ENCODE results near the gene STAT4.

The STAT4 gene

GRCh38 chr2:190981733-190982132 lies 169.1 kb downstream of the STAT4 start:
- no peak overlapping the region for H3K27ac ChIP-seq (ENCODE audit: low read length)
- H3F3A ChIP-seq (ENCODE audit: insufficient read depth, low read length), result no peaks in the 10 kb centered on the region

DNA sequence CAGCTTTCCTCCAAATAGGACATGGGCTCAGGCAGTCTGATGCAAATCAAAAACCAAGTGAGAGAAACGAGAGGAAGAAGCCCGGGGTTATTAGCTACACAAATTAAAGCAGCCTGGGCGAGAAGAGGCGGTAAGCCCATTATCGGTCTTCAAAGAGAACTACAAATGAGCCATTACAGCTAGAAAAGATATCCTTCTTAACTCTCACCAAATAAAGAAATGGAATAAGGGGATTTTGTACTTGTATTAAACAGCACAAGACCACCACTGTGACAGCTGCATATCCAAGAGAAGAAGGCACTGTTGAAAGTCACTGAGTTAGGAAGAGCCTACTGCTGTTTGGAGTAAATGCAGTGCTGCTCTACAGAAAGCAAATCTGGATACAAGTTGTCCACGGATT lies 169.5 kb downstream of the STAT4 start:
- Histone ChIP-seq H3K9me2 (replicated peaks; ENCODE audit: insufficient read depth, low read length) (no peaks in the 10 kb centered on the region), H4K20me1 (ENCODE audit: insufficient read depth, low read length) (no peaks in the 10 kb centered on the region), H3F3A (ENCODE audit: insufficient read depth, low read length) (no peaks in the 10 kb centered on the region), H2AFZ (ENCODE audit: low read length) (no peak overlapping the region), H3K9me3 (replicated peaks; ENCODE audit: insufficient read depth, low read length) (no peaks in the 10 kb centered on the region), H3K4me3 (ENCODE audit: low read length) (no peak overlapping the region), H3K4me2 (ENCODE audit: low read depth, low read length) (no peak overlapping the region), H3K27me3 (replicated peaks; ENCODE audit: insufficient read depth, low read length) (no peaks in the 10 kb centered on the region), H3K9ac (ENCODE audit: low read length) (no peak overlapping the region), H3K27ac (ENCODE audit: low read length) (no peak overlapping the region), H3K36me3 (replicated peaks; ENCODE audit: insufficient read depth, low read length) (peaks cover 4% of the 10 kb centered on the region; the same call in 1 of the 2 replicates), H3K4me1 (ENCODE audit: low read length) (no peaks in the 10 kb centered on the region), H3K79me2 (ENCODE audit: low read length) (no peaks in the 10 kb centered on the region)
- TF ChIP-seq CTCF (IDR thresholded peaks at IDR 0.05; ENCODE audit: low read length) (no peak), EZH2phosphoT487 (IDR thresholded peaks at IDR 0.05; ENCODE audit: low read length) (no peak), EZH2 (optimal IDR thresholded peaks at IDR 0.05; ENCODE audit: low read depth, low read length) (no peak)
- DNase-seq, result no peak

More at GRCh38 chr2:190981733-190982132, 169.1 kb downstream of the STAT4 start:
- H3K9ac ChIP-seq (ENCODE audit: low read length), result no peak overlapping the region
- TF ChIP-seq CTCF (IDR thresholded peaks at IDR 0.05; ENCODE audit: low read length), result no peak
- no peaks in the 10 kb centered on the region for H3K79me2 ChIP-seq (ENCODE audit: low read length)
- H3K4me1 ChIP-seq (ENCODE audit: low read length), result no peaks in the 10 kb centered on the region
- no peaks in the 10 kb centered on the region for H3K9me3 ChIP-seq (replicated peaks; ENCODE audit: insufficient read depth, low read length)
- H4K20me1 ChIP-seq (ENCODE audit: insufficient read depth, low read length), result no peaks in the 10 kb centered on the region
- no peak overlapping the region for H2AFZ ChIP-seq (ENCODE audit: low read length)
- H3K36me3 ChIP-seq (replicated peaks; ENCODE audit: insufficient read depth, low read length), result peaks cover 4% of the 10 kb centered on the region; the same call in 1 of the 2 replicates
- H3K9me2 ChIP-seq (replicated peaks; ENCODE audit: insufficient read depth, low read length), result no peaks in the 10 kb centered on the region
- H3K27me3 ChIP-seq (replicated peaks; ENCODE audit: insufficient read depth, low read length), result no peaks in the 10 kb centered on the region
- no peak overlapping the region for H3K4me3 ChIP-seq (ENCODE audit: low read length)
- no peak overlapping the region for H3K4me2 ChIP-seq (ENCODE audit: low read depth, low read length)
- DNase-seq, result no peak

DNA sequence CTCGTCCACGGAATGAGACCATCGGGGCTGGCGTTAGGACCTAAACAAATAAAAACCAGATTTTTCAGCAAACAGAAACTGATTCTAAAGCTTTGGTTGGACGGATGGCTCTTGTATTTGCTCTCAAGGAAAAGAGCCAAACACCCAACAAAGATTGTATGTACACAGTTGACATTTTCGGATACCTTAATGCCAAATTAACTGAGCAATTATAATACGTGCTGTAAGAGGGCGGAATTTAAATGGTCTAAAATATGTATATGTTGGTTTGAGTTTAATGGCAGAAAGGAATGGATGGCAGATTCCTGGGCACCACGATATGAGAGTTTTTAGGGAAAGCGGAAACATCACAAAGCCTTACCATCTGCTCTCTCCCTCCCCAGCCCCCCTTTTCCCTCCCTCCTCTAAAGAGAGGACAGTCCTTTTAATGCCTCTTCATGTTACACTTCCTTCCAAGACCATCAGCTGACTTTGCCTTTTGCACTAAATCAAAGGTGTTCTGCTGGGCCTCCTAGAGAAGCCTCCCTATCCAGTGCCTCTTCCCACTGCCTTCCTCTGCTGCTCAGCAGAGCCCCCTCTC lies 170.1 kb downstream of the STAT4 start:
- Histone ChIP-seq H3K9me2 (replicated peaks; ENCODE audit: insufficient read depth, low read length) (no peaks in the 10 kb centered on the region), H4K20me1 (ENCODE audit: insufficient read depth, low read length) (no peaks in the 10 kb centered on the region), H3K4me3 (ENCODE audit: low read length) (no peak overlapping the region), H3F3A (ENCODE audit: insufficient read depth, low read length) (no peaks in the 10 kb centered on the region), H3K4me1 (ENCODE audit: low read length) (no peaks in the 10 kb centered on the region), H3K4me2 (ENCODE audit: low read depth, low read length) (no peak overlapping the region), H3K79me2 (ENCODE audit: low read length) (no peaks in the 10 kb centered on the region), H3K27ac (ENCODE audit: low read length) (no peak overlapping the region), H3K9me3 (replicated peaks; ENCODE audit: insufficient read depth, low read length) (no peaks in the 10 kb centered on the region), H2AFZ (ENCODE audit: low read length) (no peak overlapping the region), H3K36me3 (replicated peaks; ENCODE audit: insufficient read depth, low read length) (peaks cover 4% of the 10 kb centered on the region; the same call in 1 of the 2 replicates), H3K27me3 (replicated peaks; ENCODE audit: insufficient read depth, low read length) (no peaks in the 10 kb centered on the region), H3K9ac (ENCODE audit: low read length) (no peak overlapping the region)
- TF ChIP-seq EZH2phosphoT487 (IDR thresholded peaks at IDR 0.05; ENCODE audit: low read length) (no peak), CTCF (IDR thresholded peaks at IDR 0.05; ENCODE audit: low read length) (no peak), EZH2 (optimal IDR thresholded peaks at IDR 0.05; ENCODE audit: low read depth, low read length) (no peak)
- DNase-seq, result no peak

Data from MM.1S (cell line).